AG09319 (cell line): Measurements from ENCODE around the gene KNTC1.
"Not testable (repeated sequence)": the region's sequence is repeated elsewhere in the genome, so short reads cannot be mapped to it uniquely, and the experiment has no call there.

Experiments used
- DNase-seq: peaks from one replicate; pipeline ENCODE4 v3.0.0-alpha.2; 2010; ENCODE audit warnings: low read depth; ENCODE audit errors: extremely low read depth
- TF ChIP-seq, protein P1 (sequence below): IDR thresholded peaks from 2 replicates; pipeline ENCODE4 v1.5.1; 2011; ENCODE audit warnings: low read depth, mild to moderate bottlenecking, inconsistent platforms, low read length, moderate library complexity

The KNTC1 gene

GRCh38 chr12:122545855-122546254, 18.8 kb downstream of the KNTC1 start:
- TF ChIP-seq, protein P1, sequence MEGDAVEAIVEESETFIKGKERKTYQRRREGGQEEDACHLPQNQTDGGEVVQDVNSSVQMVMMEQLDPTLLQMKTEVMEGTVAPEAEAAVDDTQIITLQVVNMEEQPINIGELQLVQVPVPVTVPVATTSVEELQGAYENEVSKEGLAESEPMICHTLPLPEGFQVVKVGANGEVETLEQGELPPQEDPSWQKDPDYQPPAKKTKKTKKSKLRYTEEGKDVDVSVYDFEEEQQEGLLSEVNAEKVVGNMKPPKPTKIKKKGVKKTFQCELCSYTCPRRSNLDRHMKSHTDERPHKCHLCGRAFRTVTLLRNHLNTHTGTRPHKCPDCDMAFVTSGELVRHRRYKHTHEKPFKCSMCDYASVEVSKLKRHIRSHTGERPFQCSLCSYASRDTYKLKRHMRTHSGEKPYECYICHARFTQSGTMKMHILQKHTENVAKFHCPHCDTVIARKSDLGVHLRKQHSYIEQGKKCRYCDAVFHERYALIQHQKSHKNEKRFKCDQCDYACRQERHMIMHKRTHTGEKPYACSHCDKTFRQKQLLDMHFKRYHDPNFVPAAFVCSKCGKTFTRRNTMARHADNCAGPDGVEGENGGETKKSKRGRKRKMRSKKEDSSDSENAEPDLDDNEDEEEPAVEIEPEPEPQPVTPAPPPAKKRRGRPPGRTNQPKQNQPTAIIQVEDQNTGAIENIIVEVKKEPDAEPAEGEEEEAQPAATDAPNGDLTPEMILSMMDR = no peak
- no peak for DNase-seq

DNA sequence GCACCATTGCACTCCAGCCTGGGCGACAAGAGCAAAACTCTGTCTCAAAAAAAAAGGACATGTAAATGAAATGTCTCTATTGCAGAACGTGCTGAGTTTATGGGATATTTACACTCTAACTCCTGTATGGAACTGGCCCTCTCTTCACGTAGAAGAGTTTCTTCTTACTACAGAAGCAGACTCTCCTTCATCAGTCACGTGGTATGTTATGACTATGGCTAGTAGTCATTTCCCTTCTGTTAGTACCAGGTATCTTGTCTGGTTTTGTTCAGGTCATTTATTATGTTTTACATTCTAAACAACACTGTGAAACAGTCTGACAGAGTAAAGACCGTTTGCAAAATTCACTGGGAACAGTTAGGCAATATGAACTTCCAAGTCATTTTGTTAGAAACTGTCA, 20.3 kb downstream of the KNTC1 start:
- TF ChIP-seq, protein P1 = no peak
- DNase-seq = no peak

DNA sequence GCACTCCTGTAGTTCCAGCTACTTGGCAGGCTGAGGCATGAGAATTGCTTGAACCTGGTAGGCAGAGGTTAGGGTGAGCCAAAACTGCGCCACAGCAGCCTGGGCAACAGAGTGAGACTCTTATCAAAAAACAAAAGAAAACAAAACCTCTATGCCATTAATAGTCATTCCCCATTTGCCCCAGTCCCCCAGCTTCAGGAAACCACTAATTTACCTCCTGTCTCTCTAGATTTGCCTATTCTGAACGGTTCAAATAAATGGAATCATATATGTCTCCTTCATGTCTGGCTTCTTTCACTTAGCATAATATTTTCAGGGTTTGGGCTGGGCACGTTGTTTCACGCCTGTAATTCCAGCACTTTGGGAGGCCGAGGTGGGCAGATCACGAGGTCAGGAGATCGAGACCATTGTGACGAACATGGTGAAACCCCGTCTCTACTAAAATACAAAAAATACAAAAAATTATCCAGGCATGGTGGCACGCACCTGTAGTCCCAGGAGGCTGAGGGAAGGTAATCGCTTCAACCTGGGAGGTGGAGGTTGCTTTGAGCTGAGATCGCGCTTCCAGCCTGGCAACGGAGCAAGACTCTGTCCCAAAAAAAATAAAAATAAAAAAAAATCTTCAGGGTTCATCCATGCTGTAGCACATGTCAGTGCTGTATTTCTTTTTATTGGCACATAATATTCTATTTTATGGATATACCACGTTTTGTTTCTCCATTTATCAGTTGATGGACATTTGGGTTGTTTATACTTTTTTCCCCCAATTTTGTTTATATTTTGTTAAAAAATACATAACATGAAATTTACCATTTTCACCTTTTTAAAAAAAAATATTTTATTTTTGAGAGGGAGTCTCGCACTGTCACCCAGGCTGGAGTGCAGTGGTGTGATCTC, 31.9 kb downstream of the KNTC1 start:
- TF ChIP-seq, protein P1 = no peak

DNA sequence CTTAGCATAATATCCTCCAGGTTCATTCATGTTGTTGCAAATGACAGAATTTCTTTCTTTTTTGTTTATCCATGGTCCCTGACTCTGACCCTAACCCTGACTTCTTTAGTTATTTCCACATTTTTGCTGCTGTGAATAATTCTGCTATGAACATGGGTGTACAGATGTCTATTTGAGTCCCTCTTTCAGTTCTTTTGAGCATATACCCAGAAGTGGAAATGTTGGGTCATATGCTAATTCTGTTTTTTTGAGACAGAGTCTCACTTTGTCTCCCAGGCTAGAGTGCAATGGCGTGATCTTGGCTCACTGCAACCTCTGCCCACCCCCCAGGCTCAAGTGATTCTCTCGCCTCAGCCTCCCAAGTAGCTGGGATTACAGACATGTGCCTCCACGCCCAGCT, 33.1 kb downstream of the KNTC1 start:
- DNase-seq = no peak

More for the DNA sequence above, 31.9 kb downstream of the KNTC1 start:
- DNase-seq = no peak

GRCh38 chr12:122563361-122563760, 36.3 kb downstream of the KNTC1 start:
- TF ChIP-seq, protein P1 = no peak
- no peak for DNase-seq

More for the DNA sequence above, 33.1 kb downstream of the KNTC1 start:
- TF ChIP-seq, protein P1 = no peak

DNA sequence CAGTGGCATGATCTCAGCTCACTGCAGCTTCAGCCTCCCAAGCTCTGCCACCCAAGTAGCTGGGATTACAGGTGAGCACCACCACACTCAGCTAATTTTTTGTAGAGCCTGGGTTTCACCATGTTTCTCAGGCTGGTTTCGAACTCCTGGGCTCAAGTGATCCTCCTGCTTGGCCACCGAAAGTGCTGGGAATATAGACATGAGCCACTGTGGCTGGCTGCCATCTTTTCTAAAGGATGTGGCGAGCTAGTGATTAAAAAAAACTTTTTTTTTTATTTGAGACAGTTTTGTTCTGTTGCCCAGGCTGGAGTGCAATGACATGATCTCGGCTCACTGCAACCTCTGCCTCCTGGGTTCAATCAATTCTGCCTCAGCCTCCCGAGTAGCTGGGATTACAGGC, 39.8 kb downstream of the KNTC1 start:
- not testable (repeated sequence) for DNase-seq

- no peak for DNase-seq
- TF ChIP-seq, protein P1 = no peak
Observed at GRCh38 chr12:122569288-122569687, 42.2 kb downstream of the KNTC1 start.

GRCh38 chr12:122570006-122570405, 43.0 kb downstream of the KNTC1 start:
- DNase-seq = not testable (repeated sequence)
